ENCODE data around the gene CDC14C. TPM values are rescaled to one million over a fixed set of nuclear protein-coding genes. Genes with fewer than 3 reads are reported as not detected.

Gene CDC14C
- polyA plus RNA-seq, 1 experiment = not detected

DNA sequence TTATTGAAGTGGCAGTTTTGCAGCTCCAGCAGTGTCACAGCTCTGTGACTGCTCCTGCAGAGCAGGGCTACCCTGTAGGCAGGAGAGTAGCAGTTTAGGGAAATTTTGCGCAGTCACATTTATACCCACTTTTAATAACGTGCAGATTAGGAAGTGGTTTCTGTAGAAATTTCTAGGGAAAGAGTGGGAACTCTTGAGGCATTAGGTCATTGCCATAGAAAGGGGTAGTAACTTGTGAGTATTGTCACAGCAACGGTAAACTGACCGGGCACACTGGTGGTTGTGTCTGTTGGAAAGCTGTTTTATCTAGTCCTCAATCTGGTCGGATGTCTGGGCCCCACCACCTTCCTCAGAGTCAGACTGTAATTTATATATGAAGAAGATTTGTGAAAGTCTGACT is 51.9 kb downstream of the CDC14C start:
- Histone ChIP-seq H3K27me3 (ENCODE audit: control insufficient read depth, insufficient read depth, low read length) (no peaks in the 10 kb centered on the region), H3K4me3 (ENCODE audit: low read depth, low read length) (no peak overlapping the region), H3K36me3 (ENCODE audit: control insufficient read depth, insufficient read depth, low read length) (no peaks in the 10 kb centered on the region)
- CTCF ChIA-PET = no interaction called here
- TF ChIP-seq, protein P1, sequence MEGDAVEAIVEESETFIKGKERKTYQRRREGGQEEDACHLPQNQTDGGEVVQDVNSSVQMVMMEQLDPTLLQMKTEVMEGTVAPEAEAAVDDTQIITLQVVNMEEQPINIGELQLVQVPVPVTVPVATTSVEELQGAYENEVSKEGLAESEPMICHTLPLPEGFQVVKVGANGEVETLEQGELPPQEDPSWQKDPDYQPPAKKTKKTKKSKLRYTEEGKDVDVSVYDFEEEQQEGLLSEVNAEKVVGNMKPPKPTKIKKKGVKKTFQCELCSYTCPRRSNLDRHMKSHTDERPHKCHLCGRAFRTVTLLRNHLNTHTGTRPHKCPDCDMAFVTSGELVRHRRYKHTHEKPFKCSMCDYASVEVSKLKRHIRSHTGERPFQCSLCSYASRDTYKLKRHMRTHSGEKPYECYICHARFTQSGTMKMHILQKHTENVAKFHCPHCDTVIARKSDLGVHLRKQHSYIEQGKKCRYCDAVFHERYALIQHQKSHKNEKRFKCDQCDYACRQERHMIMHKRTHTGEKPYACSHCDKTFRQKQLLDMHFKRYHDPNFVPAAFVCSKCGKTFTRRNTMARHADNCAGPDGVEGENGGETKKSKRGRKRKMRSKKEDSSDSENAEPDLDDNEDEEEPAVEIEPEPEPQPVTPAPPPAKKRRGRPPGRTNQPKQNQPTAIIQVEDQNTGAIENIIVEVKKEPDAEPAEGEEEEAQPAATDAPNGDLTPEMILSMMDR (IDR thresholded peaks at IDR 0.05; ENCODE audit: insufficient read depth, low read depth, low read length) = no peak
- DNase-seq (ENCODE audit: low read depth) = no peak
- POLR2A ChIA-PET = no interaction called here

DNA sequence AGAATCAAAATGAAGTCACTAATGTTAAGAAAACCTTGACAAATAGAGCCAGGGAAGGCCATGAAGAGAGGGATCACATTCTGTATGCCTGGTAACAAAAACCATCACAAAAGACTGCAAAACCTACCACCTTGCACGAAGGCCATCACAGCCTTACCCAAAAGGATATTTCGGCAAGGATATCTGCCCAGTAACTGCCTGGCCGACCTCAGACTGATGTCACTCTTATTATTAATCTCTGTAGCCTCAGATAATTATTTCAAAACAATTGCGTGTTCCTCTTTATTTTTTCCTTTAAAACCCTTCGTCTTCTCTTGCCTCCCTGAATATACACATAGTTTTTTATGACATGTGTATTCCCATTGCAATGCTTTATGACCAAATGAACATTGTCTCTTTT is 52.5 kb downstream of the CDC14C start:
- POLR2A ChIA-PET = no interaction called here
- CTCF ChIA-PET = no interaction called here
- Histone ChIP-seq H3K4me3 (ENCODE audit: low read depth, low read length) (no peak overlapping the region), H3K36me3 (ENCODE audit: control insufficient read depth, insufficient read depth, low read length) (no peaks in the 10 kb centered on the region), H3K27me3 (ENCODE audit: control insufficient read depth, insufficient read depth, low read length) (no peaks in the 10 kb centered on the region)
- TF ChIP-seq, protein P1 (IDR thresholded peaks at IDR 0.05; ENCODE audit: insufficient read depth, low read depth, low read length) = no peak
- no peak for DNase-seq (ENCODE audit: low read depth)

Data from BJ (cell line).